HG03378 (cell line): Measurements from ENCODE around the gene CPAMD8.

Experiments used
- ATAC-seq: cut with Tn5 transposase; IDR thresholded peaks from one replicate; pipeline ENCODE4 v1.9.1; 2021; ENCODE audit warnings: mild to moderate bottlenecking, moderate library complexity; ENCODE audit not compliant: unreplicated experiment

The CPAMD8 gene

DNA sequence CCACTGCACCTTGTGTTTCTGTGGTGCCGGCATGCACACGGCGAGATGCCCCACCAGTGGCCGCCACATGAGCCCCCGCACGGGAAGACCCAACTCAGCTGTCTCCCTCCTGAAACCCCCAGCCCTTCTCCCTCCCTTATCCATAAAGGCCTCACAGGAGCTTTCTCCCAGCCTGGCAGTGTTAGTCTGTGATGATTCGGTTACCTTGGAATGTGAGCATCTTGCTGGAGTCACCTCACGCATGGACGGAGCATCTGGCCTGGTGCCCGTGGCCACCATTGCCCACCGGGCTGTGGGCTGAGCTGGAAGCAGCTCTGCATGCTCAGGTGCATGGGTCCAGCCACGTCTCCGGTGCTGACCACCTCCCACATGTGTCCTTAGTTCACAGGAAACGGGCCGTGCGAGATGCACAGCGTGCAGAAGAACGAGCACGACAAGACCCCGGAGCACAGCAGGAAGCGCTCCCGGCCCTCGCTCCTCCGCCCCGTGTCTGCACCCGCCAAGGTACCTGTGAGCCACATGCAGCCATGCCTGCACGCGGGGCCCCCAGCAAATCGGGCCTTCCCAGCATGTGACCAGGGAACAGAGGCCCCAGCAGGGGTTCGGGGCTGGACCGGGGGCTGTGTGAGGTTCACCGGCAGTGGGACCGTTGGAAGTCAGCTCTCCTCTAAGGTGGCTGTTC lies 175.4 kb downstream of the CPAMD8 start:
- no peak for ATAC-seq

DNA sequence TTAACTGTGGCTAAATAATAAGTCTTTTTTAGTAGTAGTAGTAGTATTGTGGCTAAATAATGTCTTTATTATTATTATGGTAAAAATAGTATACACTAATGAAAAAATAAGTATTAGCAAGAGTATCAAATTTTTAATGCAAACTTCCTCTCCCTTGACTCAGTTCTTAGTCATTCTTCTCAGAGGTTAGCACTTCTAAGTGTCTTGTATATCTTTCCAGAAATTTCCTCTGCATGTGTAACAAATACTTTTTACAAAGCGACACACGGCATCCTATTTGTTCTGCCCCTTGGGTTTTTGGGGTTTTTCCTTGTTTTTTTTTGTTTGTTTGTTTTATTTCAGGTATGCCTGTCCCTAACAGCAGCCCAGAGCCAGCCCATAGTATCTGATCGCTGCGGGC lies 176.5 kb downstream of the CPAMD8 start:
- ATAC-seq = no peak

DNA sequence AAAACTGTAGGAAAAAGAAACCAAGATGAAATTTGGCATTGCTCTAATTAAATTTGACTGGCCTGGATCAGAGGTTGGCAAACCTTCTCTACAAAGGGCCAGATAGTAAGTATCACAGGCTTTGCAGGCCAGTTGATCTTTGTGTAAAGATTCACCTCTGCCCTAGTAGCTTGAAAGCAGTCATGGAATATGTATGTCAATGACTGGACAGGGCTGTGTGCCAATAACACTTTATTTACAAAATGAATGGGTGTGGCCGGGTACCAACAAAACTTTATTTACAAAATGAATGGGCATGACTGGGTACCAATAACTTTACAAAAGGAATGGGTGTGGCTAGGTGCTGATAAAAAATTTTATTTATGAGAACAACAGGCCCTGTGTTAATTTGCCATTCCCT lies 177.4 kb downstream of the CPAMD8 start:
- no peak for ATAC-seq

DNA sequence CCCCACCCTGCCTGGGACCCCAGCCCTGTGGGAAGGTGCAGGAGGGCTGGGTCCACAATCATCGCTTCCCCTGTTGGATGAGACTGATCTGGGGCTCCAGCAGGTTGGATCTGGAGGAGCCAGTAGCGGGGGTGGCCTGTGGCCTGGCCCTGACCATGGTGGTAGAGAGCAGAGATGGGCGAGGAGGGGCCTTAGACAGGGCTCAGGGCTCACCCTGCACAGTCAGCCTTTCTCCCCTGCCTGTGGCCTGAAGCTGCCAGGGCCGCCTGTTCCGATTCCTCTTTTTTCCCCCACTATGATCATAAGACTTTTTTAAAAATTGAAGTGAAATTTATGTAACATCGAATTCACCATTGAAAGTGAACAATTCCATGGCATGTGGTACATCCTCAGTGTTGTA lies 179.2 kb downstream of the CPAMD8 start:
- ATAC-seq = no peak

DNA sequence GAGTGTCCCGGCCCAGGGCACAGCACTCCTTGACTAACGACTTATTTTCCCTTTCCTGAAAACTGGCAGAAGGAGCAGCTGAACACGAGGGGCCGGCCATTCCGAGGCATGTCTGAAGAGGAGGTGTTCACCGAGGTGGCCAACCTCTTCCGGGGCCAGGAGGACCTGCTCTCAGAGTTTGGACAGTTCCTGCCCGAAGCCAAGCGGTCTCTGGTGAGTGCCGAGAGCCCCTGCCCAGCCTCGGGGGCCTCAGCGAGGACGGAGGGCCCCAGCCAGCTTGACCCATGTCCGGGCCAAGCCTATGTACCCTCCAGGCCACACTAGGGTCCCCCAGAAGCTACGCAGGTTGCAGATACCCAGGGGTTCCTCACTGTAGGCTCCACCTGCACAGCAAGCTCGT lies 179.7 kb downstream of the CPAMD8 start:
- no peak for ATAC-seq
